Neural progenitor cell (in vitro differentiated cells): ENCODE measurements around the gene PCED1A. TPM values are rescaled to one million over a fixed set of nuclear protein-coding genes. Genes with fewer than 3 reads are reported as not detected.

Experiments used
- DNase-seq: peaks from one replicate; pipeline ENCODE4 v3.0.0-alpha.2; 2016; ENCODE audit warnings: low spot score
- H2AFZ ChIP-seq: fragments of 200-600 bp; sonication (generic); replicated peaks from 2 replicates; pipeline ENCODE4 v1.6.1; 2016; ENCODE audit warnings: antibody characterized with exemption
- H3F3A ChIP-seq: fragments of 200-600 bp; sonication (generic); 2 replicates; pipeline ENCODE4 v1.6.1; 2016; ENCODE audit warnings: antibody characterized with exemption, low read depth
- H3K27ac ChIP-seq: fragments of 200-600 bp; sonication (generic); 2 replicates; pipeline ENCODE4 v1.5.1; 2016; ENCODE audit warnings: mild to moderate bottlenecking
- H3K27me3 ChIP-seq: fragments of 200-600 bp; sonication (generic); 2 replicates; pipeline ENCODE4 v1.6.1; 2016; ENCODE audit warnings: mild to moderate bottlenecking, moderate library complexity
- H3K36me3 ChIP-seq: fragments of 200-600 bp; sonication (generic); 2 replicates; pipeline ENCODE4 v1.5.1; 2016
- H3K4me1 ChIP-seq: fragments of 200-600 bp; sonication (generic); 2 replicates; pipeline ENCODE4 v1.6.1; 2016; ENCODE audit warnings: mixed run types
- H3K4me2 ChIP-seq: fragments of 200-600 bp; sonication (generic); 2 replicates; pipeline ENCODE4 v1.6.1; 2016
- H3K4me3 ChIP-seq: fragments of 200-600 bp; sonication (generic); 2 replicates; pipeline ENCODE4 v1.5.1; 2016
- H3K79me2 ChIP-seq: fragments of 200-600 bp; sonication (generic); 2 replicates; pipeline ENCODE4 v1.6.1; 2016; ENCODE audit warnings: low read depth
- H3K9ac ChIP-seq: fragments of 200-600 bp; sonication (generic); 2 replicates; pipeline ENCODE4 v1.6.1; 2016
- H3K9me3 ChIP-seq: fragments of 200-600 bp; sonication (generic); 2 replicates; pipeline ENCODE4 v1.5.1; 2016; ENCODE audit warnings: low read depth
- H4K20me1 ChIP-seq: fragments of 200-600 bp; sonication (generic); 2 replicates; pipeline ENCODE4 v1.6.1; 2016; ENCODE audit warnings: low read depth
- H3K27ac Mint-ChIP-seq: 3 replicates; pipeline ENCODE4 v1.8.0; 2021; ENCODE audit warnings: mixed read lengths
- H3K27me3 Mint-ChIP-seq: 2 replicates; pipeline ENCODE4 v1.8.0; 2022; ENCODE audit warnings: low read depth, mild to moderate bottlenecking, inconsistent platforms, moderate library complexity, mixed read lengths; ENCODE audit not compliant: insufficient read depth
- H3K36me3 Mint-ChIP-seq: 3 replicates; pipeline ENCODE4 v1.8.0; 2021; ENCODE audit warnings: mixed read lengths
- H3K4me1 Mint-ChIP-seq: 3 replicates; pipeline ENCODE4 v1.8.0; 2021; ENCODE audit warnings: mixed read lengths
- H3K4me3 Mint-ChIP-seq: 3 replicates; pipeline ENCODE4 v1.8.0; 2021; ENCODE audit warnings: mild to moderate bottlenecking, moderate library complexity, mixed read lengths
- H3K9me3 Mint-ChIP-seq: 3 replicates; pipeline ENCODE4 v1.8.0; 2020; ENCODE audit warnings: mixed read lengths
- EZH2 ChIP-seq: fragments of 200-600 bp; sonication (generic); IDR thresholded peaks from 2 replicates; pipeline ENCODE4 v1.6.1; 2017; ENCODE audit warnings: antibody characterized with exemption, mild to moderate bottlenecking, moderate library complexity
- EZH2phosphoT487 ChIP-seq: fragments of 200-600 bp; sonication (generic); IDR thresholded peaks from 2 replicates; pipeline ENCODE4 v1.6.1; 2017; ENCODE audit warnings: antibody characterized with exemption
- total RNA-seq: library from RNA; depleted of rRNA; stranded (reverse); fragments of >200 nt; gene quantifications from 2 replicates; pipeline ENCODE4 v1.2.3, GENCODE V29; 2015; ENCODE audit warnings: low replicate concordance
- TF ChIP-seq, protein P1 (sequence below): fragments of 200-600 bp; sonication (generic); IDR thresholded peaks from 2 replicates; pipeline ENCODE4 v1.5.1; 2017; ENCODE audit warnings: antibody characterized with exemption, mild to moderate bottlenecking

The PCED1A gene
- total RNA-seq, 1 donor from 2014 or later: 14.6 TPM

DNA sequence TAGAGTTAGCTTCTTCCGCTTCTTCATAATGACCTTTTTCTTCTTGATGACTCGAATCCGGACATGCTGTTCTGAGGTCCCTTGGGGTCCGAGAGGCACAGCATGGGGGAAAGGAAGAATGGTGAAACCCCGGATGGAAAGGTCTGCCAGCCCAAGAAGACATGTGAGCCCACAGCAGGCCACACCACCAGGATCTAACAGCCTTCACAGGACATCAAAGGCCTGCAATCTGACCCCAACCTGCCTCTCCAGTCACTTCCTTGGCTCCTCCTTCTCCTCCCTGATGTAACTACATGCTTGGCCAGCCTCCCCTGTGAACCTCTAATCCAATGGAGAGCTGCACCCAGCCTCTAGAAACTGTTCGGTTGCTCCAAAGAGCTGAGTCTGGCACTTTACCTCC lies 41.6 kb downstream of the PCED1A start:
- Histone ChIP-seq H3F3A (peaks cover 23% of the 10 kb centered on the region), H3K27ac (no peak overlapping the region), H3K4me2 (peak overlapping the region; percentile 80), H3K27me3 (peaks cover 30% of the 10 kb centered on the region), H3K9ac (no peak overlapping the region), H3K9me3 (no peaks in the 10 kb centered on the region), H2AFZ (no peak overlapping the region), H3K4me3 (peak overlapping the region; percentile 68), H4K20me1 (no peaks in the 10 kb centered on the region), H3K79me2 (peaks cover 12% of the 10 kb centered on the region), H3K36me3 (no peaks in the 10 kb centered on the region), H3K4me1 (peaks cover 15% of the 10 kb centered on the region)
- Mint-ChIP-seq H3K9me3 (no peaks in the 10 kb centered on the region), H3K4me3 (peak overlapping the region; percentile 98), H3K36me3 (peaks cover 18% of the 10 kb centered on the region), H3K4me1 (peaks cover 32% of the 10 kb centered on the region), H3K27me3 (peaks cover 6% of the 10 kb centered on the region), H3K27ac (peak overlapping the region; percentile 94)
- peak; percentile 56 for DNase-seq
- TF ChIP-seq EZH2 (no peak), EZH2phosphoT487 (no peak)
- TF ChIP-seq, protein P1, sequence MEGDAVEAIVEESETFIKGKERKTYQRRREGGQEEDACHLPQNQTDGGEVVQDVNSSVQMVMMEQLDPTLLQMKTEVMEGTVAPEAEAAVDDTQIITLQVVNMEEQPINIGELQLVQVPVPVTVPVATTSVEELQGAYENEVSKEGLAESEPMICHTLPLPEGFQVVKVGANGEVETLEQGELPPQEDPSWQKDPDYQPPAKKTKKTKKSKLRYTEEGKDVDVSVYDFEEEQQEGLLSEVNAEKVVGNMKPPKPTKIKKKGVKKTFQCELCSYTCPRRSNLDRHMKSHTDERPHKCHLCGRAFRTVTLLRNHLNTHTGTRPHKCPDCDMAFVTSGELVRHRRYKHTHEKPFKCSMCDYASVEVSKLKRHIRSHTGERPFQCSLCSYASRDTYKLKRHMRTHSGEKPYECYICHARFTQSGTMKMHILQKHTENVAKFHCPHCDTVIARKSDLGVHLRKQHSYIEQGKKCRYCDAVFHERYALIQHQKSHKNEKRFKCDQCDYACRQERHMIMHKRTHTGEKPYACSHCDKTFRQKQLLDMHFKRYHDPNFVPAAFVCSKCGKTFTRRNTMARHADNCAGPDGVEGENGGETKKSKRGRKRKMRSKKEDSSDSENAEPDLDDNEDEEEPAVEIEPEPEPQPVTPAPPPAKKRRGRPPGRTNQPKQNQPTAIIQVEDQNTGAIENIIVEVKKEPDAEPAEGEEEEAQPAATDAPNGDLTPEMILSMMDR: no peak

DNA sequence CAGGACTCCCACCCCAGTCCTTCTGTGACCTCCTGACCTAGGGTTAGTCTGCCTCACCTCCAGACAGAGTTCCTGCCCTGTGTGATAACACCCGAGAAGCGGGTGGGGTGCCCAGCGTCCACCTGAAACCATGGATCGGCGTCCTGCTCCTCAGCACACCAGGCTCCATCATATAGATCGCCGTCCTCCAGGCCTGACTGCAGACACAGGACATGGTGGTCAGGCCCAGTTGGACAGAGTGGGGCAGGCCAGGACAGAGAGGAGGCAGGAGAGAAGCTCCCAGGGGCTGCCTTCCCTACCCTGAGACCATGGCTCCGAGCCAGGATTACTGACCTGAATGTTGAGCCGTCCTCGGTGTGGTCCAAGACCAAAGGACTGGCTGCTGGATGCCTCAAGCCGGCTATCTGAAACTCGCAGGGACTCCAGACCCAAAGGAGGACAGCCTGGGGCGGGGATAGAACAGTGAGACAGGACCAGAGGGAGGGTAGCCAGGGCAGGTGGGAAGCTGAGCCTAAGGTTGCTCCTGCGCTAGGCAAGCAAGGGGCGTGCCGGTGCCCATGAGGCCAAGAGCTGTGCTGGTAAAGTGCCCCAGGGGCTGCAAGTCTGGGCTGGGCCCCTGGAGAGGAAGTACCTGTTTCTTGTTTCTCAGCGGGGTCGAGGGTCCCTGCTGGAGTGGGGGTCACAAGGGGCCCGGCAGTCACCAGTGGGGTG lies 42.2 kb downstream of the PCED1A start:
- Histone ChIP-seq H3K36me3 (no peaks in the 10 kb centered on the region), H3F3A (peaks cover 23% of the 10 kb centered on the region), H3K4me3 (no peak overlapping the region), H4K20me1 (no peaks in the 10 kb centered on the region), H3K27ac (no peak overlapping the region), H2AFZ (no peak overlapping the region), H3K9me3 (no peaks in the 10 kb centered on the region), H3K27me3 (peaks cover 25% of the 10 kb centered on the region), H3K9ac (no peak overlapping the region), H3K4me2 (no peak overlapping the region), H3K79me2 (peaks cover 12% of the 10 kb centered on the region), H3K4me1 (peaks cover 15% of the 10 kb centered on the region)
- Mint-ChIP-seq H3K36me3 (peaks cover 18% of the 10 kb centered on the region), H3K9me3 (no peaks in the 10 kb centered on the region), H3K4me3 (peak overlapping the region; percentile 98), H3K27ac (no peak overlapping the region), H3K4me1 (peaks cover 32% of the 10 kb centered on the region), H3K27me3 (peaks cover 4% of the 10 kb centered on the region)
- no peak for DNase-seq
- TF ChIP-seq EZH2: no peak
- TF ChIP-seq, protein P1: no peak
- no peak for TF ChIP-seq EZH2phosphoT487

DNA sequence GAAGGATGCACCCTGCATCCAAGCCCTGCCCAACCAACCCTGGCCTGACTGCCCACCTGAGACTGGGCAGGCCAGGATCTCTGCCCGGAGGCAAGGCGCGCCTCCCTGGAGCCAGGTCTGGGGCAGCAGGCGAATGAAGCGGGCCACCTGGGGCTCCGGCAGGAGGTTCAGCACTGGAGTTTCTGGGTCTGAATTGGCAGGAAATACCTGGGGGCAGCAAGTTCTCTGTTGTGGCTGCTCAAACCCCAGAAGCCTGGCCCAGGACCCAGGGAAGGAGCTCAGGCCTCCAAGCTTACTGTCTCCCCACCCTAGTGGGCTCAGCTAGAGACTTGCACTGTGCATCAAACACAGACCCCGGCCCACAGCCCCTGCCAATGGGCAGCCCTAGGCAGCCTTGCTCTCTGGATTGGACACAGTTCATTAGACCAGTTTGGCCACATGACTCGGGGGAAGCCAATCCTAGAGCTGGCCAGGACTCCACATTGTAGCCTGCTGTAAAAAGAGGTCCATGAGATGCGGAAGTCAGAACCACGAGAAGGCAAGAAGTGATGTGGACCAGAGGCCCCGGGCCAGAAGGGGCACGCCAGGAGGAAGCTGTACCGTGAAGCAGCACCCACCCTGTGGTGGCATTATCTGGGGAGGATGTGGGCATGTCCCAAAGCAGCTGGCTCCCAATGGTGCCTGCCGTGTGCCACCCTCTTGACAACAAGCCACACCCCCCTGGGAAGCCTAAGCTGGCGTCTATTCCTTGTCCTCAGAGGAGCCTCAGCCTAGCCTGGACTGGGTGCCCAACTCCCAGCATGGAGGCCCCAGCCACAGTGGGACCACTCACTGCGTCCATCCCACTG lies 43.1 kb downstream of the PCED1A start:
- Mint-ChIP-seq H3K9me3 (no peaks in the 10 kb centered on the region), H3K27ac (no peak overlapping the region), H3K4me3 (peak overlapping the region; percentile 67), H3K4me1 (peaks cover 32% of the 10 kb centered on the region), H3K36me3 (peaks cover 18% of the 10 kb centered on the region), H3K27me3 (peaks cover 4% of the 10 kb centered on the region)
- TF ChIP-seq, protein P1: no peak
- TF ChIP-seq EZH2 (no peak), EZH2phosphoT487 (no peak)
- H3K4me2 ChIP-seq: no peak overlapping the region
- no peak for DNase-seq
- peaks cover 16% of the 10 kb centered on the region for H3K27me3 ChIP-seq
- H4K20me1 ChIP-seq: no peaks in the 10 kb centered on the region
- peaks cover 12% of the 10 kb centered on the region for H3K79me2 ChIP-seq
- H3K4me3 ChIP-seq: no peak overlapping the region
- H3F3A ChIP-seq: peaks cover 23% of the 10 kb centered on the region
- no peak overlapping the region for H2AFZ ChIP-seq
- no peak overlapping the region for H3K9ac ChIP-seq
- no peak overlapping the region for H3K27ac ChIP-seq
- H3K36me3 ChIP-seq: no peaks in the 10 kb centered on the region
- no peaks in the 10 kb centered on the region for H3K9me3 ChIP-seq
- H3K4me1 ChIP-seq: peaks cover 15% of the 10 kb centered on the region
